GM19025 (cell line): ENCODE measurements around the gene ZBTB8OS.
"Not testable (repeated sequence)": the region's sequence is repeated elsewhere in the genome, so short reads cannot be mapped to it uniquely, and the experiment has no call there.

Experiments
- ATAC-seq: cut with Tn5 transposase; IDR thresholded peaks from one replicate; pipeline ENCODE4 v1.9.1; 2021; ENCODE audit warnings: mild to moderate bottlenecking, low read depth, moderate library complexity; ENCODE audit not compliant: unreplicated experiment

ZBTB8OS gene

DNA sequence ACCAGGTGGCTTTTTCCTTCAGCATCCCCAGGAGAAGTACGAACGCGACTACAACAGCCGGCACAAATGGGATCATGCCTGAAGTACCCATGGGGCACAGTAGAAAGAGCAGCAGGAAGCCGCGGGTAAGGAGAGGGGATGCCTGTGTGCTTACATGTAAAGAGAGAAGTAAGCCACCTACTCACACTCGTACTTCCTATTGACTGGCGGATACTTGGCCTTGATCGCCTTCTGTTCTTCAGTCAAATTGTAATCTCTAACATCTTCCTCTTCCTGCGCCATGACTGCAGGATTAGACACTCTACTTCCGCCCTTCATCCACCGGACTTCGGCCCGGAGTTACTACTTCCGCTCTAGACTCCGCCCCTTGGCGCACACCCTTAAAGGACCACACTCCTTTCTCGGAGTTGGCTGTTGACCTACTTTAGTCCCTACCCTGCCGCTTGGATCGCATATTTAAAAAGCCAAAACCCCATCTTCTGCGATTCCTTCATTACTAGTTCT, at the start of gene ZBTB8OS:
Gene ZBTB8OS (minus strand): TSS at position 303 of the 504 bp plus-strand sequence. CDS start 21 bp downstream, at position 282.
- ATAC-seq = peak; percentile 48

DNA sequence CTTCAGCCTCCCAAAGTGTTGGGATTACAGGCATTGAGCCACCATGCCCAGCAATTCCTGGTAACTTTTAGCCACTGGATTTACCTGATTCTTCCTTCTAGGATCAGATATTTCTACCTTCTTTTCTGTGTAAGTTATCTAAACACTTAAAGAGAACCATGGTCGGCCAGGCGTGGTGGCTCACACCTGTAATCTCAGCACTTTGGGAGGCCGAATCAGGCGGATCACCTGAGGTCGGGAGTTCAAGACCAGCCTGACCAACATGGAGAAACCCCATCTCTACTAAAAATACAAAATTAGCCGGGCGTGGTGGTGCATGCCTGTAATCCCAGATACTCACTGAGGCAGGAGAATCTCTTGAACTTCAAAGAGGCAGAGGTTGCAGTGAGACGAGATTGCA, 46.6 kb upstream of the ZBTB8OS start:
- not testable (repeated sequence) for ATAC-seq

DNA sequence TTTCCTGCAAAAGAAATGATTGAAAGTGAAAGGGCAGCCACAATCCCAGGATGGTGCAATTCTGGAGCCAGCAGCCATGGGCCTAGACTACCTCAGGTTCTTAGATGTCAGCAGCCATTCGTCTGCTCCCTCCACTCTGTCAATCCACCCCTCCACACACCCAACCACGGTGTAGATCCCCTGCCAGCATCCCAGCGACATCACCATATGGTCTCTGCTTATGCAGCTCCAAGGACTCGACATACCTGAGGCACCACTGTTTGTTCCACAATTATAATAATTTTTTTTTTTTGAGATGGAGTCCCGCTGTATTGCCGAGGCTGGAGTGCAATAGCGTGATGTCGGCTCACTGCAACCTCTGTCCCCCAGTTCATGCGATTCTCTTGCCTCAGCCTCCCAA, 45.7 kb upstream of the ZBTB8OS start:
- no peak for ATAC-seq

DNA sequence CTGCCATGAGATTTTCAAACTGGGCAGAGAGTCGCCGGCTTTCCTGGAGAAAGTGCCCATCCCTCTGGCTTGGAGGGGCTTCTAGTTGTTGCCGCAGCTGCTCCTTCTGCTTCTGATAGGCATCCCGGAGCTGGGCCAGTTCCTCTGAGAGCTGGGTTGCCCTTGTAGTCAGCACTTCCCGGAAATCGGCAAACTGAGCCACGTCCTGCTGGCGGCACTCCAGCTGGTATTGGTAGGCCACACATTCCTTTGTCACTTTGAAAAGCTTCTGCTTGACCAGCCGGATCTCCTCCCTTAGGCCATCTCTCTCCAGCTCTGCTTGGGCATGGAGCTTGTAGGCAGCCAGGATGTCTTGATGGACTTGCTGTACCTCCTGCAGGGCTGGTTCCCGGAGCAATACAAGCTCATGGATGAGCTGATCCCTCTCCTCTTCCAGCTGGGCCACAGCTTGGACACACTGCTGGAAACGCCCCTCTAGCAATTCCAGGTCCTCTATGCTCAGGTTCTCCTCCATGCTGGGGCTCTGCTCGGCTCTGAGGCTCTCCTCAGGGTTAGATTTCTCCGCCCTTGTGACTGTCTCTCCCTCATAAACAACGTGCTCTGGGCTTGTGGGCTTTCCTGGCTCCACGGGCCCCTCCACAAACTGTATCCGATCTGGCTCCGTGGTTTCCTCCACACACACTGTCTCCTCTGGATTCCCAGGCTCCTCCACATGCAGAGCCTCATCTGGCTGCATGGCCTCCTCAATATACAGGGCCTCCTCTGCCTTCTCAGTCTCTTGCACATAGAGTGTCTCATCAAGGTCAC, 45.0 kb upstream of the ZBTB8OS start:
- no peak for ATAC-seq

DNA sequence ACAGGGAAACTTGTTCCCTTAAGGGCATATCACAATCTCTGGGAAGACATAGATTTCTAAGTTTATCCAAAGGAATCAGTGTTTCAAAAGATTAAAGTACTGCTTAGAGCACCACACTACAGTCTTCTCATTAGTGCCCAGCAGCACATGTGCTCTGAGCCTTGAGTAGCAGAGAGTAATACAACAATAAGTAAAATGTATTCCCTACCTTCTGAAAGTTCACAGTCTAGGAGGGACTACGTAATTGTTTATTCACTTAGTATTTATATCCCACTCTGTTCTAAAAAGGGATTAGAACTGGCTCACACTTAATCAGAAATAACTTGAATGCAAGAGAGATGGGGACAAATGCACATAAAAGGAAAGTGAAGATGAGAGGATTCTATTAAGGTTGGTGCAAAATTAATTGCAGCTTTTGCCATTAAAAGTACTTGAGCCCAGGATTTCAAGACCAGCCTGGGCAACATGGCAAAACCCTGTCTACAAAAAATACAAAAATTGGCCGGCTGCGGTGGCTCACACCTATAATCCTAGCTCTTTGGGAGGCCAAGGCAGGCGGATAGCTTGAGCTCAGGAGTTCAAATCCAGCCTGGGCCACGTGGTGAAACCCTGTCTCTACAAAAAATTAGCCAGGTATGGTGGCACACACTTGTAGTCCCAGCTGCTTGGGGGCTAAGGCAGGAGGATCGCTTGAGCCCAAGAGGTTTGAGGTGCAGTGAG, 43.3 kb upstream of the ZBTB8OS start:
- no peak for ATAC-seq

DNA sequence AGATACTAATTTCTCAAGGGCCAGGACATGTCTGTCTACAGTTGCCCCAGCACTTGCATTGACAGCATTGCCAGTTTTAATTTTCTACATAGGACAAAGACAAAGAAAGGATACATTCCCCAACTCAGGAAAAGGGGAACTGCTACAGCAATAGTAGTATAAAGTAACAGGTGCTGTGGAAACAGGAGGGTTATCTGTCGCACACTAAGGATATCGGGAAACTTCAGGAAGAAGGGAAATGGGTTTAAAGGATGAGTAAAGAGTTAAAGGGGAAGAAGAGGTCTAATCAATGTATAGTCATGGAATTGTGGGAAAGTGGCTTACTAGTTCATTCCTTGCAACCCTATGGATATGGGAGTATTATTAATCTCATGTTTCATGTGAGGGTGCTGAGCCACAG, 36.0 kb upstream of the ZBTB8OS start:
- ATAC-seq = no peak

DNA sequence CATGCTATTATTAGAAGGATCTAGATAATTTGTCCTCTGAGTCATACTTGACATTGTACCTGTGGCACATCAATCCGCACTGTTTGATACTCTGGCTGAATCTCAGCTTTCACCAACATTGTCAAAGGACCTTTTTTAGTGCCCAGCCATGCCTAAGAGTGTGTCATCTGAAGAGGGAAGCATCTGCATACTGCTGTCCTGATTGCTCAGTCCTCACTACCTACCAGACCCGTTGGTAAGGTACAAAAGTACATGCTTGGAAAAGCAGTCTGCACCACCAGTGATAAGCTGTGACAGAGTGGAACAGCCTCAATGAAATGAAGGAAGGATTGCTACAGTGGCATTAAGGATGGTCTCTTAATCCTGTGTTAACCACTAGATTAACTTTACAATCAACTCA, 35.1 kb upstream of the ZBTB8OS start:
- ATAC-seq = no peak

DNA sequence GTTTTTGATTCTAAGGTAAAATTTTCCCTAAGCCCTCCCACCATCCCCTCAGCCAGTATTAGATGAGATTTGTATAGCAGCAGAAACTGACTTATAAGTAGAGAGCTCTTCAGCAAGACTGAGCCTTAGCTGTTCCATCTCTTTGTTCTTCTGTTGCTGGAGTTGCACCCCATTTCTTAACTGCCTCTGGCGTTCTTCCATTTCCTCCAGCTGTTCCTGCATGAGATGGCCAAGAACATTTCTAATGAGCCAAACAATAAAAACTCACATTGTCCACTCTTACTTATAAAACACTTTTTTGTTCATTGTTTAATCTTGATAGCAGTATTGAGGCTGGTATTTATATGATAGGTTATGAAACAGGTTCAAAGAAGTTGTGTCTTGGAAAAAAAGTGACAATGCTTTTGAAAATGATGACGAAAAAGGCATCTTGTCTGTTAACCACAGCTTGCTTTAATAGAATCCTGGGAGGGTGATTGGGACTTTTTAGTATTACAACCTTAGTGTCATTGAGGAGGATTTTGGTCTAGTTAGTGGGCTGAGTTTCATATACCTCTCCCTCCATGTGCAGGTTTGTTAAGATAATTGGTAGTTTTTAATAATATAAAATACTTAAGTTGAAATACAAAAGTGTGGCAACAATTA, 33.9 kb upstream of the ZBTB8OS start:
- no peak for ATAC-seq

DNA sequence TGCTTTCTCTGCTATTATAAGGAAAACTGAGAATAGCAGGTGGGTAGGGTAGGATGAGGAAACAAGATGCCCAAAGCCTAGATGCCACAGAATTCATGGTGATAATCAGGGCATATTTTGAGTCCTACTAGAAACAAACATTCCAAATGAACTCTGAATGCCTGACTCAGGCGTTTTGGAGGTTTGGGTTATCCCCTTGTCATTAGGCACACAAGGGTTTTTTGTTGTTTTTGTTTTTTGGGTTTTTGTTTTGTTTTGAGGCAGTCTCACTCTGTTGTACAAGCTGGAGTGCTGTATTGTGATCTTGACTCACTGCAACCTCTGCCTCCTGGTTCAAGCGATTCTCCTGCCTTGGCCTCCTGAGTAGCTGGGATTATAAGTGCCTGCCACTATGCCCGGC, 33.0 kb upstream of the ZBTB8OS start:
- no peak for ATAC-seq

DNA sequence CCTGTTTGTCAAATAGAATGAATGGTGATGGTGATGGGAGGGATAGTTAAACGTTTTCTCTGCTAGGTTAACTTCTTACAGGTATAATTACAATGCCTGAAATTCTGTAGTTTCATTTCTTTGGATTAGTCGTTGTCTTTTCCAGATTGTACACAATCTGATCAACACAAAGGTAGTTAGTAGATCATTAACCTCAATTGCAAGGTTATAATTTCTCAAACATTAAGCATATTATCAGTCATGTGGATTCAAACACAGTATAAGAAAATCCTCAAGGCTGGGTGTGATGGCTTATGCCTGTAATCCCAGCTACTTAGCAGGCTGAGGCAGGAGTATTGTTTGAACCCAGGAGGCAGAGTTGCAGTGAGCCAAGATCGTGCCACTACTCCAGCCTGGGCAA, 31.6 kb upstream of the ZBTB8OS start:
- ATAC-seq = no peak

DNA sequence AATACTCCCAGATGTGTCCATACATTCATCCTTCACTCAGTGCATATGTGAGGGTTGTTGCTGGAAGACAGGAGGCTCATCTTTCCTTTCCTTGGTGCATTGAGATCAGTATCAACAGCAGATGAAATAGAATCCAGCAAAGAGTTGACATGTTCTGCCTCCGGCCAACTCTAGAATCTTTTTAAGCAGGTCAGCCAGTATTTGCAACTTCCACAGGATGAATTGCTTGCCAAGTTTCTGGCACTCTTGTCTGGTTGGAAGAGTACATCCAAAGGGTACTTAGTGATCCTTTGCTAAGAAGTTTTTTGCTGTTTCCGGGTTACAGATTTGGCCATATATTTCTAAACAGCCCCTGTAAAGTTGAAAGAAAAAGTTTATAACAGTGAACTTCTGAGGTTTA, 31.2 kb upstream of the ZBTB8OS start:
- ATAC-seq = no peak

DNA sequence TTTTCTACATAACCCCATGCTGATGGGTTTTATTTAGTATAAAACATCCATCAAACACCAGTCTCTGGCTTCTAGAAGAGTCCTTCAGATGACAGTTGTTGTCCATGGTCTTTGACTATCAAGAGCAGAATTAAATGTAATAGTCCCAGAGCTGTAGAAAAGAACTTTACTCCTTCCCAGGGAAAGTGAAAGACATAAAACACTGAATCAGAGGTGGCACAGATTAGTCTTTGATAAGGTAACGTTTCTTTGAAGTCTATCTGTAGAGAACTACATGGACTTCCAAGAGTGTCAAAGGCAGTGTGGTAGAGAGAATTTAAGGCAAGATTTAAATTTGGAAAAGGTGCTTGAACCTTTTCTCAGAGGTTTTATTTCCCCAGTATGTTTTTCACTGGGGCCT, 30.3 kb upstream of the ZBTB8OS start:
- no peak for ATAC-seq

DNA sequence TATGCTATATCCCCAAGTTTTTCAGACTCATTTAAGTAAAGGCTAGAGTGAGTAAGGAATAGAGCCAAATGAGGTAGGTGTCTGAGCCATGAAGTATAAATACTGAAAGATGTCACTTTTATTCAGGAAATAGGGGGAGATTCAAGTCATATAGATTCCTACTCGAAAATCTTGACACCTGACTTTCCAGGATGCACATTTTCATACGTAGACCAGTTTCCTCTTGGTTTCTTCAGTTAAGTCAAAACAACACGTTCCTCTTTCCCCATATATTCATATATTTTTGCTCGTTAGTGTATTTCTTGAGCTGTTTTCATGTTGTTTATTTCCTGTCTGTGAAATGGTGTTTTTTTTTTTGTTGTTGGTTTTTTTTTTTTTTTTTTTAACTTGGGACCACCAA, 29.6 kb upstream of the ZBTB8OS start:
- ATAC-seq = not testable (repeated sequence)

DNA sequence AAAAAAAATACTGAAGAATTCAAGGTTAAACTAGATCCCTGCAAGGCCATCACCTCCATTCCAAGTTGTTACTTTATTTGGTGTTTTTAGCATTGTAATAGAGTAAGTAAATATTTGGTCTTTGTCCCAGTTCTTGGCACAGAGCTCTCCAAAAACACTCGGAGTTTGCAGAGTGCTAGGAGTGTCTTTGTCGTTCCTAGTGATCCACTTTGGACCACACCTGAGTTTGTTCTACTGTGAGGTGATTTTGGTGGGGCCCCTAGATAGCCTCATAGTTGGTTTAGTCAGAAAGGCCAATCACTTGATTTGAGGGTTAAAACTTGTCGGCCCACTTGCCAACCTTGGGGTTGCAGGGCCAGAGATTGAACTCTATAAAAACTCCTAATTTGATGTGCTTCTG, 26.6 kb upstream of the ZBTB8OS start:
- no peak for ATAC-seq

DNA sequence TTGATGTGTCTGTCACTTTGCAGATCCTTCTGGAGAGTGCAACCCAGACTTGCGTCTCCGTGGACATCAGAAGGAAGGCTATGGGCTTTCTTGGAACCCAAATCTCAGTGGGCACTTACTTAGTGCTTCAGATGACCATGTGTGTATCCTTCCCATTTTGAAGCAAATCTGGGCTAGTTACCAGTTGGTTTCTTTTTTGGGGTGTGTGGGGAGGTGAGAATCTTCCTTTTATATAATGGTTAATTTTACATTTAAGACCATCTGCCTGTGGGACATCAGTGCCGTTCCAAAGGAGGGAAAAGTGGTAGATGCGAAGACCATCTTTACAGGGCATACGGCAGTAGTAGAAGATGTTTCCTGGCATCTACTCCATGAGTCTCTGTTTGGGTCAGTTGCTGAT, 18.4 kb upstream of the ZBTB8OS start:
- ATAC-seq = not testable (repeated sequence)

DNA sequence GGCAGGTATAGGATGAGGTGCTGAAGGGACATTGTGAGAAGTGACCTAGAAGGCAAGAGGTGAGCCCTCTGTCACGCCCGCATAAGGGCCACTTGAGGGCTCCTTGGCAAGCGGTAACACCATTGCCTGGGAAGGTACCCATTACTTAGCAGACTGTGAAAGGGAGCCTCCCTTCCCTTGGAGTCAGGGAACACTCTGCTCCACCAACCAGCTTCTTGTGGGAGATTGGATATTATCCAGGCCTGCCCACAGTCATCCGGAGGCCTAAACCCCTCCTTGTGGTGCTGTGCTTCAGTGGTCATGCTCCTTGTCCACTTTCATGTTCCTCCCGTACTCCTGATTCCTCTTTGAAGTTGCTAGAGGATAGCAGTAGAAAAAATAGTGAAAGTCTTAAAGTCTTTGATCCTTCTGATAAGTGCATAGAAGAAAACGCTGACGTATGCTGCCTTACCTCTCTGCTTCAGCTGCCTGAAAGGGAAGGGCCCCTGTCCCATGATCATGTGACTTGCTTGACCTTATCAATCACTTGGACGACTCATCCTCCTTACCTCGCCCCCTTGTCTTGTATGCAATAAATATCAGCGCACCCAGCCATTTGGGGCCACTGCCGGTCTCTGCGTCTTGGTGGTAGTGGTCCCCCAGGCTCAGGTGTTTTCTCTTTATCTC, 16.7 kb upstream of the ZBTB8OS start:
- no peak for ATAC-seq

DNA sequence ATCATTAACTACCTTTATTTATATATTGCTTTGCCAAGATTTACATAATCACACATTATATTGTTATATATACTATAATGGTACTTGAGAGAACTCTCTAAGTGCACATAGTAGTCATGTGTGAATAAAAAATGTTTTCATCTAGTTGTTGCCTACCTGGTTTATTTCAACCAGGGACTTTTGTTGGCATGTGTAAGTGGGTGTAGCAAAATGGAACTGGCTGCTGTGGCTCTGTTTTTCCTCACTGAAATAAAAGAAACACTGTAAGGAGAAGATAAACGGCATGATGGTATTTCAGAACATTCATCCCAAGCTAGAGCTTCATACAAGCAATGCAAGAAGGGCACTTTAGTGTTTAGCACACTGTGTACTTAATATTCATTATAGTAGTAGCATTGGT, 15.6 kb upstream of the ZBTB8OS start:
- ATAC-seq = no peak

DNA sequence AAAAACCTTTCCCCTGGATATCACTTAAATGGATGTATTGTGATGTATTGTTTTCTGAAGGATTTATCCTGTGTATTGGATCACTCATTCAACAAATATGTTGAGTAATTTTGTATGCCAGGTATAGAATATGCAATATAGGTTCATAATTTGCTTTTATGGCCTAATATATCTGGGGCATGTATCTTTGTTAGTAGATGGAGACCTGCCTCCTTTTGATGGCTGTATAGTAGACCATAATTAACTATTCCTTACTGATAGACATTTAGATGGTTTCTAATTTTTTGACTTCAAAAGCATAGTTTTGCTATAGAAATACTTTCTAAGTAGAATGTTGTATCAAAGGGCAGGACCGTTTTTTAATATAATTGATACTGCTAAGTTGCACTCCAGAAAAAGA, 9.2 kb upstream of the ZBTB8OS start:
- ATAC-seq = no peak

DNA sequence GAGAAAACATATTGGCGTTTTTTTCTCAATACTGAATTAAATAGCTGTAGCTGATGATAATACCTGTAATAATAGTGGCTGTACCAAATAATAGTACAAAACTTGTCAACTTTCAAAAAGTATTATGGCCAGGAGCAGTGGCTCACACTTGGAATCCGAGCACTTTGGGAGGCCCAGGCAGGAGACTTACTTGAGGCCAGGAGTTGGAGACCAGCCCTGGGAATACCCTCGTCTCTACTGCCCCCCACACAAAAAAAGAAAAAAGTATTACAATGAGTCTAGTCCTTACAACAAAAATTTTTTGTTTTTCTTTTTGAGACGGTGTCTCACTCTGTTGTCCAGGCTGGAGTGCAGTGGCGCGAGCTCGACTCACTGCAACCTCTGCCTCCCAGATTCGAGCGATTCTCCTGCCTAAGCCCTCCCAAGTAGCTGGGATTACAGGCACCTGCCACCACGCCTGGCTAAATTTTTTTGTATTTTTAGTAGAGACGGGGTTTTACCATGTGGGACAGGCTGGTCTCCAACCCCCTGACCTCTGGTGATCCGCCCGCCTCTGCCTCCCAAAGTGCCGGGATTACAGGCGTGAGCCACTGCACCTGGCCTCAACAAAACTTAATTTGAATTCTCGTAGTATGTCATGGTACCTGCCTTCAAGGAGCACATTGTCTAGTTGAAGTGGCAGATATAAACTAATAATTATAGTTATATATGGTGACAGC, 2.1 kb upstream of the ZBTB8OS start:
- ATAC-seq = no peak

DNA sequence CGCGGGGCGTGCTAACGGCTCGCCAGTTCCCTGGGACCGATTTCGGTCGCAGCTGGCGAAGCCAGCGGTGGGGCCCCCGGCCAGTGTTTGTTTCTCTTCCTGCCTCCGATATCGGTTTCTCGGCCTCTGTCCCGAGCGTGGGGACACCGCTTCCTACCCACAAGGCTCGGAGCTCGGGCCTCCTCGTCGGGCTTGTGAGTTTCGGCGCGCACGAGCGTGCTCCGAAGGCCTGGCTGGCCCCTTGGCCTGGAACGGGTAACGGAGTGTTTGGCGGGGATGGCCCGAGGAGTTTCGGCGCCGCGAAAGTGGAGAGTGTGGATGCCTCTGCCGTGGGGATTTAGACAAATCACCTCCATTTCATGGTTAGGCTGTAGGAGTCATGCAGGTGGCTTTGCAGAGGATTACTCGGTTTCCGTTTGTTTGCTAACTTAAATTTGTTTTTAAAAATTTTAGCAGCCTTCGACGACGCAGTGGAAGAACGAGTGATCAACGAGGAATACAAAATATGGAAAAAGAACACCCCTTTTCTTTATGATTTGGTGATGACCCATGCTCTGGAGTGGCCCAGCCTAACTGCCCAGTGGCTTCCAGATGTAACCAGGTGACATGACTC, 1.2 kb upstream of the ZBTB8OS start:
- no peak for ATAC-seq
